Measurements from ENCODE around the gene UNG. TPM values are rescaled to one million over a fixed set of nuclear protein-coding genes. Genes with fewer than 3 reads are reported as not detected.

The UNG gene
- total and polyA plus RNA-seq, 2 experiments from 2014 or later, result 90.5 to 209 TPM

- Histone ChIP-seq H2AFZ (no peak overlapping the region), H3K27ac (ENCODE audit: low read depth) (no peak overlapping the region), H3F3A (replicated peaks; ENCODE audit: low read depth) (peaks cover 20% of the 10 kb centered on the region), H3K4me1 (ENCODE audit: insufficient read depth) (peaks cover 9% of the 10 kb centered on the region; the same call in 1 of the 2 replicates), H3K79me2 (replicated peaks; ENCODE audit: insufficient read depth) (no peaks in the 10 kb centered on the region), H3K27me3 (ENCODE audit: insufficient read depth) (no peaks in the 10 kb centered on the region), H3K9me2 (ENCODE audit: insufficient read depth) (no peaks in the 10 kb centered on the region), H3K4me3 (no peak overlapping the region), H3K4me2 (no peak overlapping the region), H4K20me1 (replicated peaks; ENCODE audit: insufficient read depth) (peaks cover 1% of the 10 kb centered on the region; the same call in 1 of the 2 replicates), H3K36me3 (ENCODE audit: insufficient read depth) (peaks cover 10% of the 10 kb centered on the region)
- TF ChIP-seq POLR2AphosphoS5 (IDR thresholded peaks at IDR 0.05; ENCODE audit: low read depth), result no peak
- no peak for TF ChIP-seq REST (IDR thresholded peaks at IDR 0.05; ENCODE audit: unreplicated experiment)
- TF ChIP-seq STAT1 (IDR thresholded peaks at IDR 0.05; ENCODE audit: unreplicated experiment), result no peak
- no peak for TF ChIP-seq CREB1 (CRISPR knock-in tag; IDR thresholded peaks at IDR 0.05; ENCODE audit: low read depth)
- no peak for TF ChIP-seq CTCF (conservative IDR thresholded peaks at IDR 0.05; ENCODE audit: low read depth in 2 of 2)
- no peak for TF ChIP-seq JUNB (IDR thresholded peaks at IDR 0.05; ENCODE audit: unreplicated experiment)
- TF ChIP-seq EZH2phosphoT487 (IDR thresholded peaks at IDR 0.05; ENCODE audit: unreplicated experiment), result no peak
- peaks cover 31% of the 10 kb centered on the region for H3K4me1 Mint-ChIP-seq
- H3K36me3 Mint-ChIP-seq (ENCODE audit: low read depth), result peaks cover 28% of the 10 kb centered on the region
- peaks cover 8% of the 10 kb centered on the region for H3K27me3 Mint-ChIP-seq (ENCODE audit: insufficient read depth, low read depth, poor library complexity)
- DNase-seq (ENCODE audit: low spot score) (no peak), ATAC-seq (no peak)
- H3K9me3 Mint-ChIP-seq, result no peaks in the 10 kb centered on the region
- H3K27ac Mint-ChIP-seq, result no peak overlapping the region
- no peak overlapping the region for H3K4me3 Mint-ChIP-seq
These were observed 15.5 kb downstream of the UNG start for GRCh38 chr12:109112720-109113465.

- Mint-ChIP-seq H3K27ac (no peak overlapping the region), H3K4me3 (no peak overlapping the region), H3K27me3 (ENCODE audit: insufficient read depth, low read depth, poor library complexity) (peaks cover 6% of the 10 kb centered on the region), H3K9me3 (no peaks in the 10 kb centered on the region), H3K36me3 (ENCODE audit: low read depth) (peaks cover 21% of the 10 kb centered on the region), H3K4me1 (peaks cover 31% of the 10 kb centered on the region)
- Histone ChIP-seq H3K9me2 (ENCODE audit: insufficient read depth) (no peaks in the 10 kb centered on the region), H3K27ac (ENCODE audit: low read depth) (no peak overlapping the region), H3K4me2 (no peak overlapping the region), H3K4me1 (ENCODE audit: insufficient read depth) (peaks cover 9% of the 10 kb centered on the region; the same call in 1 of the 2 replicates), H4K20me1 (replicated peaks; ENCODE audit: insufficient read depth) (no peaks in the 10 kb centered on the region; the same call in 1 of the 2 replicates), H3K27me3 (ENCODE audit: insufficient read depth) (no peaks in the 10 kb centered on the region), H2AFZ (no peak overlapping the region), H3K4me3 (no peak overlapping the region), H3K79me2 (replicated peaks; ENCODE audit: insufficient read depth) (no peaks in the 10 kb centered on the region), H3F3A (replicated peaks; ENCODE audit: low read depth) (peaks cover 14% of the 10 kb centered on the region), H3K36me3 (ENCODE audit: insufficient read depth) (peaks cover 5% of the 10 kb centered on the region; the same call in 1 of the 2 replicates)
- ATAC-seq, result no peak
- DNase-seq (ENCODE audit: low spot score), result no peak
- TF ChIP-seq EZH2phosphoT487 (IDR thresholded peaks at IDR 0.05; ENCODE audit: unreplicated experiment) (no peak), REST (IDR thresholded peaks at IDR 0.05; ENCODE audit: unreplicated experiment) (no peak)
These were observed 16.4 kb downstream of the UNG start for GRCh38 chr12:109113661-109114321.
